ENCODE measurements around the gene KRTAP20-2. TPM values are rescaled to one million over a fixed set of nuclear protein-coding genes. Genes with fewer than 3 reads are reported as not detected.

The KRTAP20-2 gene
- total and polyA plus RNA-seq, 2 of the 8 experiments (the other 6 are each of a cell fraction or from before 2014, with no cell fraction given), result not detected

- H2BK120ac ChIP-seq (replicated peaks; ENCODE audit: low read depth, low read length), result no peak overlapping the region
- no peak overlapping the region for H2BK20ac ChIP-seq (ENCODE audit: low read length)
- no peak overlapping the region for H3K18ac ChIP-seq (ENCODE audit: extremely low read depth, low read length)
- POLR2A ChIA-PET (ENCODE audit: partially characterized antibody), result no interaction called here
- H3K23me2 ChIP-seq (ENCODE audit: low read depth, low read length), result no peaks in the 10 kb centered on the region
- no peak overlapping the region for H4K8ac ChIP-seq (ENCODE audit: extremely low read depth, insufficient read depth, low read length)
- no peak for FAIRE-seq
- no peak overlapping the region for H3K4ac ChIP-seq (replicated peaks; ENCODE audit: insufficient read length, low read depth, low read length)
- no peak overlapping the region for H2BK15ac ChIP-seq (ENCODE audit: low read length)
- no peak overlapping the region for H2BK12ac ChIP-seq (ENCODE audit: low read depth, low read length)
- no peak overlapping the region for H3K23ac ChIP-seq (ENCODE audit: insufficient read length)
- H3K4me3 ChIP-seq (ENCODE audit: extremely low read depth in 1 of 4, insufficient read depth in 2 of 4, low read depth in 3 of 4, low read length in 4 of 4), result no peak overlapping the region
- H3K27me3 ChIP-seq (replicated peaks in 1 of 4; ENCODE audit: control insufficient read depth in 3 of 4, extremely low read depth in 1 of 4, insufficient read depth in 3 of 4, low read length in 3 of 4), result no peaks in the 10 kb centered on the region
- no peaks in the 10 kb centered on the region for H3K36me3 ChIP-seq (ENCODE audit: control insufficient read depth in 2 of 4, insufficient read depth in 4 of 4, low read length in 3 of 4)
- no peaks in the 10 kb centered on the region for H4K20me1 ChIP-seq (replicated peaks in 1 of 2; ENCODE audit: control insufficient read depth in 1 of 2, insufficient read depth in 2 of 2, low read length in 2 of 2)
- no peak overlapping the region for H4K5ac ChIP-seq (ENCODE audit: insufficient read length, low read depth, low read length)
- H3K27ac ChIP-seq (ENCODE audit: low read depth, low read length), result no peak overlapping the region
- H4K91ac ChIP-seq (replicated peaks; ENCODE audit: insufficient read length, low read length), result no peak overlapping the region
- H3K79me2 ChIP-seq (ENCODE audit: control insufficient read depth in 1 of 2, insufficient read depth in 2 of 2, low read length in 2 of 2), result no peaks in the 10 kb centered on the region
- H3K14ac ChIP-seq (ENCODE audit: insufficient read length), result no peak overlapping the region
- H3K9me3 ChIP-seq (ENCODE audit: insufficient read depth in 2 of 2, low read depth in 1 of 2, low read length in 1 of 2), result no peaks in the 10 kb centered on the region
- H3K56ac ChIP-seq (replicated peaks; ENCODE audit: insufficient read length, low read depth, low read length), result no peak overlapping the region
- H2AFZ ChIP-seq (ENCODE audit: low read length), result 0 out of 2 replicates have a peak overlapping the region, but pooled peaks have one; percentile 58
- no peaks in the 10 kb centered on the region for H3K4me1 ChIP-seq (replicated peaks in 1 of 4; ENCODE audit: control insufficient read depth in 3 of 4, insufficient read depth in 4 of 4, low read length in 3 of 4)
- H2BK5ac ChIP-seq (ENCODE audit: low read depth, low read length), result no peak overlapping the region
- DNase-seq (ENCODE audit: low read depth in 1 of 2, low spot score in 2 of 2), result no peak
- 96% methylated on average over 6 of the region's 6 CpGs; no CpG with 5 or more reads in 1 of the 2 experiments for WGBS, 2 experiments (ENCODE audit: extremely low coverage in 1 of 2, insufficient coverage in 1 of 2, insufficient read length in 1 of 2, insufficient replicate concordance in 2 of 2, low coverage in 1 of 2, low lambda C conversion rate in 2 of 2, missing lambda C conversion rate in 1 of 2)
- no peak overlapping the region for H2AK5ac ChIP-seq (ENCODE audit: low read depth, low read length)
- CTCF ChIA-PET (ENCODE audit: partially characterized antibody), result interaction anchor here (1.0 kb wide), 1 partner anchor 155 kb away, joined by 3 read pairs; no protein-coding TSS in a partner anchor
- H3K79me1 ChIP-seq (ENCODE audit: low read depth, low read length), result no peaks in the 10 kb centered on the region
- H3K9ac ChIP-seq (replicated peaks in 1 of 4; ENCODE audit: extremely low read depth in 1 of 4, low read depth in 3 of 4, low read length in 3 of 4), result no peak overlapping the region
- H3K4me2 ChIP-seq (ENCODE audit: insufficient read depth in 1 of 2, low read depth in 2 of 2, low read length in 2 of 2), result no peak overlapping the region
- TF ChIP-seq ASH2L (IDR thresholded peaks at IDR 0.05; ENCODE audit: low read length) (no peak), CHD2 (IDR thresholded peaks at IDR 0.05; ENCODE audit: low read length) (no peak), GABPA (IDR thresholded peaks at IDR 0.05; ENCODE audit: borderline replicate concordance, insufficient read depth, low read length) (no peak), TAF7 (optimal IDR thresholded peaks at IDR 0.05; ENCODE audit: borderline replicate concordance, low read depth, low read length) (no peak), ZNF274 (IDR thresholded peaks at IDR 0.05; ENCODE audit: borderline replicate concordance, extremely low read depth, low read length) (no peak), TCF12 (IDR thresholded peaks at IDR 0.05; ENCODE audit: low read depth, low read length) (no peak), USF2 (IDR thresholded peaks at IDR 0.05; ENCODE audit: low read length) (no peak), RBBP5 (IDR thresholded peaks at IDR 0.05; ENCODE audit: borderline replicate concordance, low read depth, low read length) (no peak), SP2 (IDR thresholded peaks at IDR 0.05; ENCODE audit: low read length) (no peak), JUND (IDR thresholded peaks at IDR 0.05; ENCODE audit: low read length) (no peak)
- TF ChIP-seq, protein P1, sequence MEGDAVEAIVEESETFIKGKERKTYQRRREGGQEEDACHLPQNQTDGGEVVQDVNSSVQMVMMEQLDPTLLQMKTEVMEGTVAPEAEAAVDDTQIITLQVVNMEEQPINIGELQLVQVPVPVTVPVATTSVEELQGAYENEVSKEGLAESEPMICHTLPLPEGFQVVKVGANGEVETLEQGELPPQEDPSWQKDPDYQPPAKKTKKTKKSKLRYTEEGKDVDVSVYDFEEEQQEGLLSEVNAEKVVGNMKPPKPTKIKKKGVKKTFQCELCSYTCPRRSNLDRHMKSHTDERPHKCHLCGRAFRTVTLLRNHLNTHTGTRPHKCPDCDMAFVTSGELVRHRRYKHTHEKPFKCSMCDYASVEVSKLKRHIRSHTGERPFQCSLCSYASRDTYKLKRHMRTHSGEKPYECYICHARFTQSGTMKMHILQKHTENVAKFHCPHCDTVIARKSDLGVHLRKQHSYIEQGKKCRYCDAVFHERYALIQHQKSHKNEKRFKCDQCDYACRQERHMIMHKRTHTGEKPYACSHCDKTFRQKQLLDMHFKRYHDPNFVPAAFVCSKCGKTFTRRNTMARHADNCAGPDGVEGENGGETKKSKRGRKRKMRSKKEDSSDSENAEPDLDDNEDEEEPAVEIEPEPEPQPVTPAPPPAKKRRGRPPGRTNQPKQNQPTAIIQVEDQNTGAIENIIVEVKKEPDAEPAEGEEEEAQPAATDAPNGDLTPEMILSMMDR (IDR thresholded peaks at IDR 0.05; ENCODE audit: control extremely low read depth in 1 of 3, insufficient read depth in 1 of 3, low read depth in 1 of 3, low read length in 3 of 3), result no peak
Measured at GRCh38 chr21:30684506-30684905, 49.5 kb downstream of the KRTAP20-2 start.
